Thoracic aorta (tissue), 2 donors: Measurements from ENCODE around the gene TTC39A. TPM values are rescaled to one million over a fixed set of nuclear protein-coding genes. Genes with fewer than 3 reads are reported as not detected.

ENCODE experiments used
- ATAC-seq: fragments of 150-250 bp; one replicate; pipeline ENCODE4 v1.8.0; 2017; ENCODE audit warnings: low read depth; ENCODE audit not compliant: insufficient number of reproducible peaks, low FRiP score
- DNase-seq: peaks from one replicate; pipeline ENCODE4 v3.0.0-alpha.2; 2020; ENCODE audit warnings: low spot score
- H3K27ac ChIP-seq, 2 donors: fragments of 200-600 bp; sonication (generic); 1 replicate in 1 of 2; 2 replicates in 1 of 2; pipeline ENCODE4 v1.5.1; 2016; ENCODE audit warnings: mild to moderate bottlenecking in 2 of 2, moderate library complexity in 2 of 2
- H3K27me3 ChIP-seq: fragments of 200-600 bp; sonication (generic); replicated peaks from 2 replicates; pipeline ENCODE4 v1.6.0; 2016; ENCODE audit warnings: mild to moderate bottlenecking; ENCODE audit not compliant: insufficient read depth
- H3K36me3 ChIP-seq: fragments of 200-600 bp; sonication (generic); one replicate; pipeline ENCODE4 v1.5.1; 2016
- H3K4me1 ChIP-seq, 2 donors: fragments of 200-600 bp; sonication (generic); 1 replicate in 1 of 2; 2 replicates in 1 of 2; pipeline versions ENCODE4 v1.5.1 to v1.6.0; 2016; ENCODE audit warnings: low read depth in 2 of 2, mild to moderate bottlenecking in 1 of 2; ENCODE audit not compliant: control insufficient read depth in 1 of 2
- H3K4me3 ChIP-seq: fragments of 200-600 bp; sonication (generic); 2 replicates; pipeline ENCODE4 v1.5.1; 2016; ENCODE audit warnings: mild to moderate bottlenecking
- H3K9me3 ChIP-seq: fragments of 200-600 bp; sonication (generic); 2 replicates; pipeline ENCODE4 v1.5.1; 2016
- total RNA-seq, 2 donors: library from RNA; depleted of rRNA; stranded (reverse); fragments of >200 nt; gene quantifications; one replicate each; pipeline versions ENCODE4 v1.1.0 to v1.2.3, GENCODE V29; 2016
- TF ChIP-seq, protein P1 (sequence below): fragments of 200-600 bp; sonication (generic); IDR thresholded peaks from one replicate; pipeline ENCODE4 v1.5.1; 2019; ENCODE audit warnings: antibody characterized with exemption

The TTC39A gene
- total RNA-seq, 2 donors from 2014 or later = 1.2 to 4.0 TPM

DNA sequence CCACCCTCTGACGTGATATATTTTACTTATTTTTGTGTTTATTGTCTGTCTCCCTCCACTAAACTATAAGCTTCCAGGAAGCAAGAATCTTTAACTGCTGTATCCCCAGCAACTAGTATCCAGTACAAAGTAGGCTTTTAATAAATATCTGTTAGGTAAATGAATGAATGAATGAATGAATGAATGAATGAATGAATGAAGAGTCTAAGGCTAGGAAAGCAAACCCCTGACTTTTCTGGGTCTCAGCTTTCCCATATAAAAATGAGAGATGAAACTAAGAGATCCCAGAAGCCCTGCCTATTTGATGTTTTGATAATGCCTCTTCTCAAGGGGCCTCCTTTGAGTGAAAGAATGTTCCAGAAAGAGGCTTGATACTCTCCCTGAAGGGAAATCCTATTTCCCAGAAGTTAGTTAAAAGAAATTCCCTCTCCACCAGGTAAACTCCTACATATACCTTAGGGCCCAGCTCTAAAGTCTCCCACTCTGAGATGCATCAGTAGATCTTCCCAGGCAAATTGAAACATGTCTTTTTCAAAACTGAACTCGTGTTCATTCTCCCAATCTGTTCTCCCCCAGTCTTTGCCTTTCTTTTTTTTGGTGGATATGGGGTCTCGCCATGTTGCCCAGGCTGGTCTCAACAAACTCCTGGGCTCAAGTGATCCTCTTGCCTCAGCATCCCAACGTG, 7.8 kb downstream of the TTC39A start:
- no peak overlapping the region for H3K4me3 ChIP-seq
- TF ChIP-seq, protein P1, sequence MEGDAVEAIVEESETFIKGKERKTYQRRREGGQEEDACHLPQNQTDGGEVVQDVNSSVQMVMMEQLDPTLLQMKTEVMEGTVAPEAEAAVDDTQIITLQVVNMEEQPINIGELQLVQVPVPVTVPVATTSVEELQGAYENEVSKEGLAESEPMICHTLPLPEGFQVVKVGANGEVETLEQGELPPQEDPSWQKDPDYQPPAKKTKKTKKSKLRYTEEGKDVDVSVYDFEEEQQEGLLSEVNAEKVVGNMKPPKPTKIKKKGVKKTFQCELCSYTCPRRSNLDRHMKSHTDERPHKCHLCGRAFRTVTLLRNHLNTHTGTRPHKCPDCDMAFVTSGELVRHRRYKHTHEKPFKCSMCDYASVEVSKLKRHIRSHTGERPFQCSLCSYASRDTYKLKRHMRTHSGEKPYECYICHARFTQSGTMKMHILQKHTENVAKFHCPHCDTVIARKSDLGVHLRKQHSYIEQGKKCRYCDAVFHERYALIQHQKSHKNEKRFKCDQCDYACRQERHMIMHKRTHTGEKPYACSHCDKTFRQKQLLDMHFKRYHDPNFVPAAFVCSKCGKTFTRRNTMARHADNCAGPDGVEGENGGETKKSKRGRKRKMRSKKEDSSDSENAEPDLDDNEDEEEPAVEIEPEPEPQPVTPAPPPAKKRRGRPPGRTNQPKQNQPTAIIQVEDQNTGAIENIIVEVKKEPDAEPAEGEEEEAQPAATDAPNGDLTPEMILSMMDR = no peak
- ATAC-seq (no peak), DNase-seq (no peak)
- no peaks in the 10 kb centered on the region for H3K9me3 ChIP-seq
- H3K27me3 ChIP-seq = no peaks in the 10 kb centered on the region
- no peaks in the 10 kb centered on the region for H3K36me3 ChIP-seq
- no peak overlapping the region for H3K27ac ChIP-seq
- H3K4me1 ChIP-seq = no peaks in the 10 kb centered on the region

DNA sequence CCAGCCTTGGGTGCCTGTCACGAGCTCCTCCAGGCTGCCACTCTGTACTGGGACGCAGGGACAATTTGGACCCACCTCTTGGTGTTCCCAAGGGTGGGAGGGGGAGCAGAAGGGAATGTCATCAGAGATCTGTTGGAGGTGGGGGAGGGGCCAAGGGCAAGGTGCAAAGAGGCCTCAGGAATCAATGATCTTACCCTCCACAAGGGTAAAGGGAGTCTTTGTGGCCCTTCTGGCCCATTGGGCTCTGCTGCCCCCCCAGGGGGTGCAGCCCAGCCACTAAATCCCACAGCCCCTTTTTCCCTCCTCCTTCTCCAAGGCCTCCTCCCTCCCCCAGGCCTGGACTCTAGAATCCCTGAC, 8.5 kb downstream of the TTC39A start:
- ATAC-seq (no peak), DNase-seq (no peak)
- no peaks in the 10 kb centered on the region for H3K9me3 ChIP-seq
- H3K4me3 ChIP-seq = no peak overlapping the region
- no peaks in the 10 kb centered on the region for H3K4me1 ChIP-seq
- H3K27ac ChIP-seq = no peak overlapping the region
- H3K27me3 ChIP-seq = no peaks in the 10 kb centered on the region
- H3K36me3 ChIP-seq = no peaks in the 10 kb centered on the region
- TF ChIP-seq, protein P1 = no peak

DNA sequence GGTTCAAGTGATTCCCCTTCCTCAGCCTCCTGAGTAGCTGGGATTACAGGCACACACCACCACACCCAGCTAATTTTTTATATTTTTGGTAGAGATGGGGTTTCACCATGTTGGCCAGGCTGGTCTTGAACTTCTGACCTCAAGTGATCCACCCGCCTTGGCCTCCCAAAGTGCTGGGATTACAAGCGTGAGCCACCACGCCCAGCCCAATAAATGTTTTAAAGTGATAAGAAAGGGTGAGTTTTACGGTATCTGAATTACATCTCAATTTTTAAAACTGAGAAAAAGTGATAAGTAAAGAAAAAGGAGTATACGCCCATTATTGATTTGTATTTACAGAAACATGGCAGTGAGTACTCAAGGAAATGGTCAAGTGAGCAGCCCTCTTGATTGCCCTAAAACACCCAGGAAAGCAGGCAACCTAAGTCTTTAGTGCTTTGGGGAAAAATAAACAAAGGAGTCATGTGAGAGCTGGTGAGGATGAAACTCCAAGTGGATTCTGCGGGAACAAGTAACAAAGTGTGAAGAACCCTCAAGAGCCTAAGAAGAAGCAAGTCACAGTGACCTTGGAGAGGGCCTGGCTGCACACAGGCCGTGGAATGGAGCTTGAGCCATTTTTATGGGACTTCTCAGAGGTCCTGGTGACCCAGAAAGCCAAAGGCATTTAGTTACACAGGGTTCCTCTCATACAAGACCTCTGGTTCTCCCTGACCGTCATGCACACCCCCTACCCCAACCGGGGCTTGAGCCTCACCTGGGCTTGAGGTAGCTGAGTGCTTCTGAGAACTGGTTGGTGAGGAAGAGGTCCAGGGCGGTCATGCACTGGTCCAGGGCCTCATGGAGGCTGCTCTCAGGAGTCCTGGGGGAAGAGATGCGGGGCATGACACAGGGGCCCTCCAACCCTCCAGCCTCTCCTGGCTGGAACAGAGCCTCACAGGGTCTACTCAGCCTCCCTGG, 9.1 kb downstream of the TTC39A start:
- Histone ChIP-seq H3K4me1 (no peaks in the 10 kb centered on the region), H3K27me3 (no peaks in the 10 kb centered on the region), H3K9me3 (no peaks in the 10 kb centered on the region), H3K27ac (no peak overlapping the region), H3K4me3 (no peak overlapping the region), H3K36me3 (no peaks in the 10 kb centered on the region)
- no peak for DNase-seq
- TF ChIP-seq, protein P1 = no peak
- no peak for ATAC-seq

DNA sequence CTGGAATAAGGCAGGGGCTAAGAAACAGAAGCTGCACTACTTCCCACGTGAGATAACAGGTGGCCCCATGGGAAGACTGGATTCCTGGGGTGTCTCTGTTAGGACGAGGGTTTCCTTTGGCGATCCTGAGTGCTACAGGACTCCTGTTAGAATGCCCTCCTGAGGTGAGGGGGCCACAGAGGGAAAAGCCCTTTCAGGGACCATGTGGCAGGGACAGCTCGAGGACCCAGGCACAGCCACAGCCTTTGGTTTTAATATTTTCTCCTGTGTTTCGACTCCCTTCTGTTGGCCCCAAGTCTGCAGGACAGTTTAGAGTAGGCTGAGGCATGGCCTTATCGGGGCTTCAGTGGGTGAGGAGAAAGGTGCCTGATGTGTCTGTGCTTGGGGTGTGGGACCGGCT, 12.6 kb downstream of the TTC39A start:
- DNase-seq (no peak), ATAC-seq (no peak)
- no peak overlapping the region for H3K4me3 ChIP-seq
- H3K27ac ChIP-seq = no peak overlapping the region
- H3K4me1 ChIP-seq = peaks cover 6 to 14% of the 10 kb centered on the region in 2 donors
- H3K27me3 ChIP-seq = no peaks in the 10 kb centered on the region
- H3K9me3 ChIP-seq = no peaks in the 10 kb centered on the region
- TF ChIP-seq, protein P1 = no peak
- H3K36me3 ChIP-seq = no peaks in the 10 kb centered on the region

DNA sequence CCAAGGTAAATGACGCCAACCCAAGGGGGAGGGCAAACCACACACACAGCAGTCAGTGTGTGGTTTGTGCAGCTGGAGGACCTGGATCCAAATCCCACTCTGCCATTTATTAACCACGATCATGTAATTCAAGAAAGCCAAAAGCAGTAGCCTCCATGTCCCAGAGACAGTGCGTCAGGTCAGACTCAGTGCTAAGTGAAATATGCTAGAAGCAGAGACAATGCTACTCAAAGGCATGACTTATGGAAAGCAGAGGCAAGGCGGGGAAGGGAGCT, 13.6 kb downstream of the TTC39A start:
- no peak overlapping the region for H3K27ac ChIP-seq
- no peak for ATAC-seq
- TF ChIP-seq, protein P1 = no peak

More for the DNA sequence above, 13.6 kb downstream of the TTC39A start:
- no peak overlapping the region for H3K4me3 ChIP-seq
- H3K36me3 ChIP-seq = no peaks in the 10 kb centered on the region
- no peaks in the 10 kb centered on the region for H3K27me3 ChIP-seq
- no peak for DNase-seq
- H3K9me3 ChIP-seq = no peaks in the 10 kb centered on the region
- peaks cover 6 to 14% of the 10 kb centered on the region in 2 donors for H3K4me1 ChIP-seq
